ENCODE measurements around the gene ANKFY1.

DNA sequence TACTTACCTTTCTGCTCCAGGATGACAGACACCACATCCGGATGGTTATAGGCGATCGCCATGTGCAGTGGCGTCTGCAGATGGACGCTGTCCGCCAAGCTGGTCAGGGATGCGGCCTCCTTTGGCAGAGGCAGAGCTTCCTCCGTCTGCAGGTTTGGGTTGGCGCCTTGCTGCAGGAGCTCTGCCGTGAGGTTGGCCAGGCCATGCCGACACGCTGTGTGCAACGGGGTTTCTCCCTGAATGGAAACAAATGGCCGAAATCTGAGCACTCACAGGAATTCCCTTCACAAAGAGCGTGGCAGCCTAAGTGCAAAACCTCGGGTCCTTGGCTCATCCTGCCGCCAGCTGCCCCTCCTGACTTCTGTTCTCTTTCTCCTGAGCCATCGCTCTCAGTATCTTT lies 79.0 kb downstream of the ANKFY1 start:
- TF ChIP-seq YY1 (IDR thresholded peaks at IDR 0.05; ENCODE audit: insufficient read depth, insufficient read length): no peak
- no peak for TF ChIP-seq SUZ12 (IDR thresholded peaks at IDR 0.05; ENCODE audit: extremely low read depth, insufficient read depth, insufficient read length)
